Keratinocyte (primary cell): ENCODE data around the gene ZNF710. TPM values are rescaled to one million over a fixed set of nuclear protein-coding genes. Genes with fewer than 3 reads are reported as not detected.

Experiments
- DNase-seq: peaks from one replicate; pipeline ENCODE4 v3.0.0-alpha.2; 2011; ENCODE audit warnings: low read depth, missing footprints, low spot score
- FAIRE-seq: peaks from 2 replicates; lab custom pipeline; 2011; peaks lifted over from hg19 to GRCh38; lab: Jason Lieb, UNC
- H2AFZ ChIP-seq: 2 replicates; pipeline ENCODE4 v1.6.0; 2012; ENCODE audit warnings: low read length, control low read depth, inconsistent platforms; ENCODE audit not compliant: control insufficient read depth
- H3K27ac ChIP-seq: 2 replicates; pipeline ENCODE4 v1.5.1; 2011; ENCODE audit warnings: low read length; ENCODE audit not compliant: control insufficient read depth, insufficient read depth
- H3K27me3 ChIP-seq: 3 replicates; pipeline ENCODE4 v1.6.0; 2011; ENCODE audit warnings: low read length; ENCODE audit not compliant: control insufficient read depth, insufficient read depth; ENCODE audit errors: extremely low read depth
- H3K36me3 ChIP-seq, 2 experiments: 2 replicates in 1 of 2; 3 replicates in 1 of 2; pipeline ENCODE4 v1.5.1; 2011; ENCODE audit warnings: low read length in 2 of 2, mild to moderate bottlenecking in 1 of 2; ENCODE audit not compliant: control insufficient read depth in 2 of 2, insufficient read depth in 2 of 2; ENCODE audit errors: extremely low read depth in 1 of 2
- H3K4me1 ChIP-seq: 3 replicates; pipeline ENCODE4 v1.5.1; 2011; ENCODE audit warnings: low read length; ENCODE audit not compliant: control insufficient read depth, insufficient read depth; ENCODE audit errors: extremely low read depth
- H3K4me2 ChIP-seq: 3 replicates; pipeline ENCODE4 v1.6.0; 2011; ENCODE audit warnings: low read depth, low read length; ENCODE audit not compliant: control insufficient read depth, insufficient read depth; ENCODE audit errors: extremely low read depth
- H3K4me3 ChIP-seq, 3 experiments: fragments of 200-600 bp in 1 of 3; sonication (generic) in 1 of 3; 2 replicates in 2 of 3; 3 replicates in 1 of 3; pipeline ENCODE4 v1.5.1; 2011 to 2016; ENCODE audit warnings: low read length in 3 of 3, mild to moderate bottlenecking in 3 of 3, control low read depth in 2 of 3, inconsistent platforms in 1 of 3, low read depth in 1 of 3, mixed read lengths in 1 of 3, mixed run types in 1 of 3, moderate library complexity in 1 of 3; ENCODE audit not compliant: control insufficient read depth in 2 of 3, insufficient read depth in 2 of 3; ENCODE audit errors: extremely low read depth in 1 of 3
- H3K79me2 ChIP-seq: 2 replicates; pipeline ENCODE4 v1.6.0; 2012; ENCODE audit warnings: low read length; ENCODE audit not compliant: control insufficient read depth, insufficient read depth
- H3K9ac ChIP-seq: 3 replicates; pipeline ENCODE4 v1.6.0; 2011; ENCODE audit warnings: low read length; ENCODE audit not compliant: control insufficient read depth, insufficient read depth; ENCODE audit errors: extremely low read depth
- H3K9me1 ChIP-seq: 3 replicates; pipeline ENCODE4 v1.6.0; 2011; ENCODE audit warnings: low read length; ENCODE audit not compliant: control insufficient read depth, insufficient read depth; ENCODE audit errors: extremely low read depth
- H3K9me3 ChIP-seq: 2 replicates; pipeline ENCODE4 v1.5.1; 2012; ENCODE audit warnings: low read depth, low read length; ENCODE audit not compliant: control insufficient read depth
- H4K20me1 ChIP-seq: 3 replicates; pipeline ENCODE4 v1.6.0; 2011; ENCODE audit warnings: low read length; ENCODE audit not compliant: control insufficient read depth, insufficient read depth; ENCODE audit errors: extremely low read depth
- EZH2 ChIP-seq: IDR thresholded peaks from one replicate; pipeline ENCODE4 v1.6.1; 2012; ENCODE audit warnings: inconsistent platforms, mild to moderate bottlenecking, low read length, moderate library complexity
- dilution Hi-C: fragments of 300-500 bp; cut with MboI; formaldehyde crosslinking; loops from one replicate; pipeline ENCODE4 v1.7.0; 2020; ENCODE audit warnings: low sequenced_read_pairs; ENCODE audit not compliant: extremely low pct_ligation_motif_present
- polyA plus RNA-seq, 5 experiments: library from polyadenylated mRNA; depleted of rRNA in 3 of 5; stranded (reverse) in 3 of 5; stranded (forward) in 1 of 5; unstranded in 1 of 5; fragments of >200 nt; gene quantifications; 1 replicate in 1 of 5; 2 replicates in 3 of 5; 3 replicates in 1 of 5; pipeline versions ENCODE4 v1.2.1 to v1.2.3, GENCODE V29; 2011 to 2012; ENCODE audit warnings: missing spikeins in 2 of 5, low read depth in 1 of 5, low replicate concordance in 1 of 5
- TF ChIP-seq, protein P1 (sequence below), 3 experiments: IDR thresholded peaks in 1 of 3; conservative IDR thresholded peaks in 1 of 3; optimal IDR thresholded peaks in 1 of 3; 2 replicates in 2 of 3; 3 replicates in 1 of 3; pipeline versions ENCODE3 to v1.5.1; 2011; ENCODE audit warnings: low read length in 3 of 3, mild to moderate bottlenecking in 3 of 3, moderate library complexity in 2 of 3, control low read depth in 1 of 3, inconsistent platforms in 1 of 3; ENCODE audit not compliant: insufficient read depth in 2 of 3; ENCODE audit errors: extremely low read depth in 1 of 3

The ZNF710 gene
- polyA plus RNA-seq, 1 donor (not counting 4 experiments of a cell fraction or from before 2014, with no cell fraction given) = 4.5 TPM

DNA sequence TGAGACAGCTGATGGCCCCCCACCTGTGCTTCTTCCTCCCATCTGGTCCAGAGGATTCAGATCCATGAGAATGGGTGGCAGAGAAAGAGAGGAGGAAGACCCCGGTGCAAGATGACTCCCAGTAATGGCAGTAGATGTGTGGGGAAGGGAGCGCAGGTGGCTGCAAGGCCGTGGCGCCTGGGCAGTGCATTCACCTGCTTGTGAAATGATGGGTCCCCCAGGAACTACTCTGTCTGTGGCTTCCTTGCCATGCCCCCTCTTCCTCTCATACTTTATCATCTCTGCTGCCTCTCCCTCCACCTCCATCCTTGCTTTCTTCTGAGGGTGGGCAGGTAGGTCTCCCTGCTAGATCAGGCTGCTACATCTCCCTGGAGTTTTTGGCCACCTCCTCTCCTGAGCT lies 23.3 kb downstream of the ZNF710 start:
- peaks cover 36% of the 10 kb centered on the region for H3K79me2 ChIP-seq
- H2AFZ ChIP-seq = no peak overlapping the region
- FAIRE-seq (no peak), DNase-seq (no peak)
- H3K9me1 ChIP-seq = no peaks in the 10 kb centered on the region
- H3K27ac ChIP-seq = no peak overlapping the region
- no peak for TF ChIP-seq EZH2
- TF ChIP-seq, protein P1, sequence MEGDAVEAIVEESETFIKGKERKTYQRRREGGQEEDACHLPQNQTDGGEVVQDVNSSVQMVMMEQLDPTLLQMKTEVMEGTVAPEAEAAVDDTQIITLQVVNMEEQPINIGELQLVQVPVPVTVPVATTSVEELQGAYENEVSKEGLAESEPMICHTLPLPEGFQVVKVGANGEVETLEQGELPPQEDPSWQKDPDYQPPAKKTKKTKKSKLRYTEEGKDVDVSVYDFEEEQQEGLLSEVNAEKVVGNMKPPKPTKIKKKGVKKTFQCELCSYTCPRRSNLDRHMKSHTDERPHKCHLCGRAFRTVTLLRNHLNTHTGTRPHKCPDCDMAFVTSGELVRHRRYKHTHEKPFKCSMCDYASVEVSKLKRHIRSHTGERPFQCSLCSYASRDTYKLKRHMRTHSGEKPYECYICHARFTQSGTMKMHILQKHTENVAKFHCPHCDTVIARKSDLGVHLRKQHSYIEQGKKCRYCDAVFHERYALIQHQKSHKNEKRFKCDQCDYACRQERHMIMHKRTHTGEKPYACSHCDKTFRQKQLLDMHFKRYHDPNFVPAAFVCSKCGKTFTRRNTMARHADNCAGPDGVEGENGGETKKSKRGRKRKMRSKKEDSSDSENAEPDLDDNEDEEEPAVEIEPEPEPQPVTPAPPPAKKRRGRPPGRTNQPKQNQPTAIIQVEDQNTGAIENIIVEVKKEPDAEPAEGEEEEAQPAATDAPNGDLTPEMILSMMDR (optimal IDR thresholded peaks at IDR 0.05 in 1 of 3, IDR thresholded peaks at IDR 0.05 in 1 of 3, conservative IDR thresholded peaks at IDR 0.05 in 1 of 3; ENCODE audit: extremely low read depth in 1 of 3, insufficient read depth in 2 of 3, low read length in 3 of 3) = no peak
- dilution Hi-C loops = no loop called here
- H3K4me3 ChIP-seq = no peak overlapping the region
- no peaks in the 10 kb centered on the region for H3K27me3 ChIP-seq
- H4K20me1 ChIP-seq = no peaks in the 10 kb centered on the region
- H3K36me3 ChIP-seq = peaks cover 0 to 3% of the 10 kb centered on the region in 2 experiments
- H3K4me1 ChIP-seq = peaks cover 8% of the 10 kb centered on the region
- no peaks in the 10 kb centered on the region for H3K9me3 ChIP-seq
- H3K4me2 ChIP-seq = no peak overlapping the region
- no peak overlapping the region for H3K9ac ChIP-seq

DNA sequence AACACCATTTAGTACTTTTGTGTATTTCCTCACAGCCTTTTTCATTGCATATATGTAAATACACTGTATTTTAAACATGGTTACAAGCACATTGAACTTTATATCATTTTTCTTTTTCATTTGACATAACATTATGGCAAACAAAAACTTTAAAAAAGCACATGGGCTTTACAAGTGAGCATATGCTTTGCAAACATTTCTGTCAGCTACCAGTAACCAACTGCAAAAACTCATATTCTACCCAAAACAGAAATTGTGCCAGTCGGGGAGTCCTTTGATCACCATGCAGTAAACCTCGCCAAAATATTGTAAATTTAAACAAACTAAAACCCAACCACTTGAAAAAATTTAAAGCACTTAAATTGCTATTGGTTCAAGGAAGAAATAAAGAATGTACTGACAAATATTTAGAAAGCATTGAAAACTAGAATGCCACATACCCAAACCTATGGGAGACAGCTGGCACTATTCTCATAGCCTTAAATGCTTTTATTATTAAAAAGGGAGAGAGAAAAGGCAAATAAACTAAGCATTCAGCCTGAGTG lies 24.4 kb downstream of the ZNF710 start:
- Histone ChIP-seq H3K27ac (no peak overlapping the region), H2AFZ (no peak overlapping the region), H3K27me3 (no peaks in the 10 kb centered on the region), H3K4me2 (no peak overlapping the region), H3K4me3 (no peak overlapping the region), H3K9me3 (no peaks in the 10 kb centered on the region), H4K20me1 (no peaks in the 10 kb centered on the region), H3K4me1 (peaks cover 7% of the 10 kb centered on the region), H3K79me2 (peaks cover 32% of the 10 kb centered on the region), H3K9me1 (no peaks in the 10 kb centered on the region), H3K36me3 (peaks cover 0 to 3% of the 10 kb centered on the region in 2 experiments), H3K9ac (no peak overlapping the region)
- FAIRE-seq = no peak
- no peak for TF ChIP-seq EZH2
- TF ChIP-seq, protein P1 (optimal IDR thresholded peaks at IDR 0.05 in 1 of 3, IDR thresholded peaks at IDR 0.05 in 1 of 3, conservative IDR thresholded peaks at IDR 0.05 in 1 of 3; ENCODE audit: extremely low read depth in 1 of 3, insufficient read depth in 2 of 3, low read length in 3 of 3) = no peak
- dilution Hi-C loops = no loop called here
- DNase-seq = no peak
